Tibial nerve (tissue), 4 donors: ENCODE measurements around the gene IRGQ.
"Not testable (repeated sequence)": the region's sequence is repeated elsewhere in the genome, so short reads cannot be mapped to it uniquely, and the experiment has no call there.

ENCODE experiments used
- EP300 ChIP-seq, 2 donors: sonication (generic); formaldehyde crosslinking; IDR thresholded peaks; one replicate each; pipeline ENCODE4 v1.6.1; 2017; ENCODE audit warnings: antibody characterized with exemption in 2 of 2, mild to moderate bottlenecking in 1 of 2
- POLR2A ChIP-seq, 2 donors: fragments of 450-650 bp; IDR thresholded peaks; one replicate each; pipeline ENCODE4 v1.6.1; 2017; ENCODE audit warnings: antibody characterized with exemption in 2 of 2, mild to moderate bottlenecking in 2 of 2, moderate library complexity in 2 of 2
- TF ChIP-seq, protein P1 (sequence below), 5 experiments: fragments of 200-600 bp in 3 of 5; fragments of 450-650 bp in 2 of 5; sonication (generic) in 3 of 5; IDR thresholded peaks; one replicate each; pipeline ENCODE4 v1.5.1; 2016 to 2019; ENCODE audit warnings: antibody characterized with exemption in 5 of 5, mild to moderate bottlenecking in 3 of 5, moderate library complexity in 2 of 5

DNA sequence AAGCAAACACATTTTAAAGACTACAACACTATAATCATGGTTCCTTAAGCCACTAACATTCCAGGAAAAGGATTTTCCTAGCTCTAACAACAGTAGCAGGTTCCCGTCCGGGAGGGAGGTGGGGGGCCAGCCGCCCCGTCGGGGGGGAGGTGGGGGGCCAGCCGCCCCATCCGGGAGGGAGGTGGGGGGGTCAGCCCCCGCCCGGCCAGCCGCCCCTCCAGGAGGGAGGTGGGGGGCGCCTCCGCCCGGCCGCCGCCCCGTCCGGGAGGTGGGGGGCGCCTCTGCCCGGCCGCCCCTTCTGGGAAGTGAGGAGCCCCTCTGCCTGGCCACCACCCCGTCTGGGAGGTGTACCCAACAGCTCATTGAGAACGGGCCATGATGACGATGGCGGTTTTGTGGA is 48.0 kb downstream of the IRGQ start:
- not testable (repeated sequence) for TF ChIP-seq POLR2A, EP300 (IDR thresholded peaks at IDR 0.05)
- TF ChIP-seq, protein P1, sequence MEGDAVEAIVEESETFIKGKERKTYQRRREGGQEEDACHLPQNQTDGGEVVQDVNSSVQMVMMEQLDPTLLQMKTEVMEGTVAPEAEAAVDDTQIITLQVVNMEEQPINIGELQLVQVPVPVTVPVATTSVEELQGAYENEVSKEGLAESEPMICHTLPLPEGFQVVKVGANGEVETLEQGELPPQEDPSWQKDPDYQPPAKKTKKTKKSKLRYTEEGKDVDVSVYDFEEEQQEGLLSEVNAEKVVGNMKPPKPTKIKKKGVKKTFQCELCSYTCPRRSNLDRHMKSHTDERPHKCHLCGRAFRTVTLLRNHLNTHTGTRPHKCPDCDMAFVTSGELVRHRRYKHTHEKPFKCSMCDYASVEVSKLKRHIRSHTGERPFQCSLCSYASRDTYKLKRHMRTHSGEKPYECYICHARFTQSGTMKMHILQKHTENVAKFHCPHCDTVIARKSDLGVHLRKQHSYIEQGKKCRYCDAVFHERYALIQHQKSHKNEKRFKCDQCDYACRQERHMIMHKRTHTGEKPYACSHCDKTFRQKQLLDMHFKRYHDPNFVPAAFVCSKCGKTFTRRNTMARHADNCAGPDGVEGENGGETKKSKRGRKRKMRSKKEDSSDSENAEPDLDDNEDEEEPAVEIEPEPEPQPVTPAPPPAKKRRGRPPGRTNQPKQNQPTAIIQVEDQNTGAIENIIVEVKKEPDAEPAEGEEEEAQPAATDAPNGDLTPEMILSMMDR (IDR thresholded peaks at IDR 0.05): not testable (repeated sequence)
